Stimulated activated naive CD4-positive, alpha-beta T cell treated with Interleukin-2 at 50 U/mL for 16 hours (primary cell): ENCODE measurements around the gene GPR150.

Source experiments
- DNase-seq: peaks from one replicate; lab custom pipeline; 2025; lab: John Stamatoyannopoulos, UW

GPR150 gene

GRCh38 chr5:95649842-95650620, 30.1 kb downstream of the GPR150 start:
- no peak for DNase-seq

GRCh38 chr5:95652849-95653248, 33.0 kb downstream of the GPR150 start:
- DNase-seq, result no peak

- no peak for DNase-seq
These were observed 34.3 kb downstream of the GPR150 start for GRCh38 chr5:95654196-95654595.

- DNase-seq, result no peak
These were observed 35.7 kb downstream of the GPR150 start for GRCh38 chr5:95655575-95655974.

- no peak for DNase-seq
These were observed 40.2 kb downstream of the GPR150 start for GRCh38 chr5:95660060-95660459.

GRCh38 chr5:95662946-95663345, 43.1 kb downstream of the GPR150 start:
- DNase-seq, result no peak

- DNase-seq, result peak; percentile 1
These were observed 44.4 kb downstream of the GPR150 start for GRCh38 chr5:95664204-95664786.

GRCh38 chr5:95667061-95667618, 47.3 kb downstream of the GPR150 start:
- no peak for DNase-seq

- DNase-seq, result no peak
These were observed 47.8 kb downstream of the GPR150 start for GRCh38 chr5:95667678-95668077.

GRCh38 chr5:95668216-95668615, 48.3 kb downstream of the GPR150 start:
- DNase-seq, result no peak

GRCh38 chr5:95668728-95669127, 48.8 kb downstream of the GPR150 start:
- no peak for DNase-seq

- no peak for DNase-seq
These were observed 49.7 kb downstream of the GPR150 start for GRCh38 chr5:95669540-95669939.

- DNase-seq, result no peak
These were observed 50.1 kb downstream of the GPR150 start for GRCh38 chr5:95669985-95670384.

GRCh38 chr5:95670568-95670967, 50.7 kb downstream of the GPR150 start:
- no peak for DNase-seq
